Measurements from ENCODE around the gene XKR7. TPM values are rescaled to one million over a fixed set of nuclear protein-coding genes. Genes with fewer than 3 reads are reported as not detected.

Gene XKR7
- total RNA-seq, 1 donor from 2014 or later = 0.48 TPM

- peak overlapping the region; percentile 70 for H3K27ac Mint-ChIP-seq (ENCODE audit: unreplicated experiment)
- H3K9ac ChIP-seq (ENCODE audit: low read length) = no peak overlapping the region
Observed at GRCh38 chr20:31974951-31975487, 7.1 kb downstream of the XKR7 start.

GRCh38 chr20:31975874-31976273 is 7.9 kb downstream of the XKR7 start:
- no peaks in the 10 kb centered on the region for H3K4me1 ChIP-seq (ENCODE audit: insufficient read depth, low read length)
- no peak overlapping the region for H2AFZ ChIP-seq (ENCODE audit: low read depth, low read length)
- Mint-ChIP-seq H3K4me1 (ENCODE audit: low read depth, unreplicated experiment) (peaks cover 30% of the 10 kb centered on the region), H3K27me3 (ENCODE audit: low read depth, unreplicated experiment) (peaks cover 14% of the 10 kb centered on the region), H3K36me3 (ENCODE audit: low read depth, unreplicated experiment) (no peaks in the 10 kb centered on the region), H3K4me3 (ENCODE audit: unreplicated experiment) (no peak overlapping the region), H3K9me3 (ENCODE audit: unreplicated experiment) (peaks cover 6% of the 10 kb centered on the region), H3K27ac (ENCODE audit: unreplicated experiment) (no peak overlapping the region)
- DNase-seq (ENCODE audit: low read depth) = no peak
- H3K4me3 ChIP-seq (ENCODE audit: insufficient read depth, low read depth, low read length) = no peak overlapping the region
- H3K9me3 ChIP-seq (ENCODE audit: insufficient read depth, low read depth, low read length) = no peaks in the 10 kb centered on the region
- no peaks in the 10 kb centered on the region for H4K20me1 ChIP-seq (ENCODE audit: insufficient read depth, low read length)
- H3K27me3 ChIP-seq (ENCODE audit: insufficient read depth, low read length) = peaks cover 33% of the 10 kb centered on the region
- H3K79me2 ChIP-seq (ENCODE audit: insufficient read depth, low read length) = no peaks in the 10 kb centered on the region
- no peak for FAIRE-seq
- no peak overlapping the region for H3K27ac ChIP-seq (ENCODE audit: low read depth, low read length)
- no peak overlapping the region for H3K9ac ChIP-seq (ENCODE audit: low read length)
- no peak for TF ChIP-seq CTCF (IDR thresholded peaks at IDR 0.05; ENCODE audit: insufficient read depth, low read depth, low read length)
- TF ChIP-seq EZH2 (IDR thresholded peaks at IDR 0.05; ENCODE audit: insufficient read depth, low read length) = no peak
- H3K36me3 ChIP-seq (ENCODE audit: insufficient read depth, low read length) = no peaks in the 10 kb centered on the region
- no peak overlapping the region for H3K4me2 ChIP-seq (ENCODE audit: low read length)

More at GRCh38 chr20:31974951-31975487, 7.1 kb downstream of the XKR7 start:
- H3K9me3 ChIP-seq (ENCODE audit: insufficient read depth, low read depth, low read length) = no peaks in the 10 kb centered on the region
- H3K36me3 ChIP-seq (ENCODE audit: insufficient read depth, low read length) = no peaks in the 10 kb centered on the region
- no peak for DNase-seq (ENCODE audit: low read depth)
- H3K79me2 ChIP-seq (ENCODE audit: insufficient read depth, low read length) = no peaks in the 10 kb centered on the region
- Mint-ChIP-seq H3K4me3 (ENCODE audit: unreplicated experiment) (no peak overlapping the region), H3K4me1 (ENCODE audit: low read depth, unreplicated experiment) (peaks cover 27% of the 10 kb centered on the region), H3K9me3 (ENCODE audit: unreplicated experiment) (peaks cover 6% of the 10 kb centered on the region), H3K36me3 (ENCODE audit: low read depth, unreplicated experiment) (no peaks in the 10 kb centered on the region), H3K27me3 (ENCODE audit: low read depth, unreplicated experiment) (peaks cover 23% of the 10 kb centered on the region)
- no peaks in the 10 kb centered on the region for H4K20me1 ChIP-seq (ENCODE audit: insufficient read depth, low read length)
- H3K4me1 ChIP-seq (ENCODE audit: insufficient read depth, low read length) = no peaks in the 10 kb centered on the region
- H3K27ac ChIP-seq (ENCODE audit: low read depth, low read length) = no peak overlapping the region
- H3K4me2 ChIP-seq (ENCODE audit: low read length) = no peak overlapping the region
- TF ChIP-seq CTCF (IDR thresholded peaks at IDR 0.05; ENCODE audit: insufficient read depth, low read depth, low read length) (no peak), EZH2 (IDR thresholded peaks at IDR 0.05; ENCODE audit: insufficient read depth, low read length) (no peak)
- H3K27me3 ChIP-seq (ENCODE audit: insufficient read depth, low read length) = peaks cover 37% of the 10 kb centered on the region
- no peak overlapping the region for H2AFZ ChIP-seq (ENCODE audit: low read depth, low read length)
- H3K4me3 ChIP-seq (ENCODE audit: insufficient read depth, low read depth, low read length) = no peak overlapping the region
- no peak for FAIRE-seq

- Histone ChIP-seq H3K4me2 (ENCODE audit: low read length) (no peak overlapping the region), H3K9ac (ENCODE audit: low read length) (no peak overlapping the region), H3K4me1 (ENCODE audit: insufficient read depth, low read length) (no peaks in the 10 kb centered on the region), H2AFZ (ENCODE audit: low read depth, low read length) (no peak overlapping the region), H3K27me3 (ENCODE audit: insufficient read depth, low read length) (peaks cover 25% of the 10 kb centered on the region), H4K20me1 (ENCODE audit: insufficient read depth, low read length) (no peaks in the 10 kb centered on the region), H3K4me3 (ENCODE audit: insufficient read depth, low read depth, low read length) (no peak overlapping the region), H3K79me2 (ENCODE audit: insufficient read depth, low read length) (no peaks in the 10 kb centered on the region), H3K27ac (ENCODE audit: low read depth, low read length) (no peak overlapping the region), H3K9me3 (ENCODE audit: insufficient read depth, low read depth, low read length) (no peaks in the 10 kb centered on the region), H3K36me3 (ENCODE audit: insufficient read depth, low read length) (no peaks in the 10 kb centered on the region)
- H3K36me3 Mint-ChIP-seq (ENCODE audit: low read depth, unreplicated experiment) = peaks cover 4% of the 10 kb centered on the region
- DNase-seq (ENCODE audit: low read depth) (no peak), FAIRE-seq (no peak)
- H3K4me3 Mint-ChIP-seq (ENCODE audit: unreplicated experiment) = no peak overlapping the region
- H3K27me3 Mint-ChIP-seq (ENCODE audit: low read depth, unreplicated experiment) = peaks cover 15% of the 10 kb centered on the region
- no peak for TF ChIP-seq EZH2 (IDR thresholded peaks at IDR 0.05; ENCODE audit: insufficient read depth, low read length)
- TF ChIP-seq CTCF (IDR thresholded peaks at IDR 0.05; ENCODE audit: insufficient read depth, low read depth, low read length) = no peak
- H3K9me3 Mint-ChIP-seq (ENCODE audit: unreplicated experiment) = peaks cover 7% of the 10 kb centered on the region
- peak overlapping the region; percentile 48 for H3K27ac Mint-ChIP-seq (ENCODE audit: unreplicated experiment)
- H3K4me1 Mint-ChIP-seq (ENCODE audit: low read depth, unreplicated experiment) = peaks cover 34% of the 10 kb centered on the region
Observed at GRCh38 chr20:31977080-31977479, 9.1 kb downstream of the XKR7 start.
